K562 (cell line): ENCODE measurements around the gene GATA1. TPM values are rescaled to one million over a fixed set of nuclear protein-coding genes. Genes with fewer than 3 reads are reported as not detected.

Experiments
- AFF1 ChIP-seq, 2 experiments: fragments of 450-650 bp; IDR thresholded peaks; 2 replicates each; pipeline ENCODE4 v1.6.1; 2018; ENCODE audit warnings: mild to moderate bottlenecking in 2 of 2, low read depth in 1 of 2; ENCODE audit not compliant: partially characterized antibody in 2 of 2
- ERF ChIP-seq: fragments of 450-650 bp; formaldehyde crosslinking; IDR thresholded peaks from 2 replicates; pipeline ENCODE4 v1.4.0; 2020; ENCODE audit warnings: mild to moderate bottlenecking, mixed read lengths
- HMBOX1 ChIP-seq: sonication (generic); IDR thresholded peaks from 2 replicates; pipeline ENCODE4 v1.6.1; 2016
- HNRNPLL ChIP-seq: fragments of 200-400 bp; formaldehyde crosslinking; IDR thresholded peaks from 2 replicates; pipeline ENCODE4 v1.6.1; 2017; ENCODE audit warnings: low read length, low read depth, mild to moderate bottlenecking; ENCODE audit not compliant: poor library complexity, severe bottlenecking
- HOXB6 ChIP-seq: fragments of 250-450 bp; sonication (Bioruptor Pico); IDR thresholded peaks from 2 replicates; pipeline ENCODE4 v1.5.1; 2022; ENCODE audit warnings: mild to moderate bottlenecking, borderline replicate concordance
- HSF4 ChIP-seq: fragments of 250-450 bp; sonication (Bioruptor Pico); IDR thresholded peaks from 2 replicates; pipeline ENCODE4 v2.1.2; 2022; ENCODE audit warnings: mild to moderate bottlenecking, moderate library complexity, borderline replicate concordance
- ILF3 ChIP-seq: fragments of 450-650 bp; IDR thresholded peaks from 2 replicates; pipeline ENCODE4 v1.6.1; 2018; ENCODE audit warnings: antibody characterized with exemption, mild to moderate bottlenecking, moderate library complexity, borderline replicate concordance
- MBD2 ChIP-seq: sonication (generic); IDR thresholded peaks from 2 replicates; pipeline ENCODE4 v1.6.1; 2016; ENCODE audit warnings: low read depth, borderline replicate concordance
- MEF2A ChIP-seq: IDR thresholded peaks from 2 replicates; pipeline ENCODE4 v1.6.1; 2011; ENCODE audit warnings: low read depth, mild to moderate bottlenecking, low read length, moderate library complexity; ENCODE audit not compliant: control insufficient read depth
- PTTG1 ChIP-seq: fragments of 450-650 bp; IDR thresholded peaks from 2 replicates; pipeline ENCODE4 v1.6.1; 2016; ENCODE audit warnings: low read depth, mild to moderate bottlenecking, missing genetic modification characterization, missing compliant biosample characterization
- RBFOX2 ChIP-seq: fragments of 200-400 bp; formaldehyde crosslinking; IDR thresholded peaks from 2 replicates; pipeline ENCODE4 v1.6.1; 2017; ENCODE audit warnings: low read depth, mild to moderate bottlenecking, low read length, moderate library complexity
- SIN3A ChIP-seq, 2 experiments: fragments of 150-350 bp in 1 of 2; IDR thresholded peaks; 2 replicates each; pipeline ENCODE4 v1.6.1; 2011 to 2016; ENCODE audit warnings: borderline replicate concordance in 2 of 2, low read depth in 2 of 2, low read length in 2 of 2, mild to moderate bottlenecking in 2 of 2, moderate library complexity in 2 of 2; ENCODE audit not compliant: control insufficient read depth in 1 of 2
- SMAD4 ChIP-seq: fragments of 250-450 bp; sonication (Bioruptor Pico); conservative IDR thresholded peaks from 2 replicates; pipeline ENCODE4 v1.8.0; 2021; ENCODE audit warnings: inconsistent platforms, mild to moderate bottlenecking, moderate library complexity
- U2AF2 ChIP-seq: fragments of 200-400 bp; formaldehyde crosslinking; optimal IDR thresholded peaks from 2 replicates; pipeline ENCODE3; 2017; ENCODE audit warnings: low read depth, mild to moderate bottlenecking, low read length
- ZNF639 ChIP-seq, 2 experiments: fragments of 200-800 bp in 1 of 2; sonication (Bioruptor generic) in 1 of 2; sonication (generic) in 1 of 2; formaldehyde crosslinking in 1 of 2; IDR thresholded peaks in 1 of 2; conservative IDR thresholded peaks in 1 of 2; 2 replicates each; pipeline versions ENCODE4 v1.5.0 to v1.6.1; 2016 to 2020; ENCODE audit warnings: missing compliant biosample characterization in 1 of 2, missing genetic modification characterization in 1 of 2, missing genetic modification reagents in 1 of 2
- ZNF766 ChIP-seq: fragments of 200-800 bp; sonication (Bioruptor generic); conservative IDR thresholded peaks from 2 replicates; pipeline ENCODE4 v1.6.1; 2016; ENCODE audit warnings: missing genetic modification characterization, missing compliant biosample characterization
- polyA plus RNA-seq, 8 experiments: library from polyadenylated mRNA; depleted of rRNA in 4 of 8; stranded (reverse) in 5 of 8; unstranded in 3 of 8; fragments of >200 nt; fragmentation: Nextera tagmentation in 2 of 8; fragmentation: Illumina TruSeq in 1 of 8; extraction: Ambion mirVana in 2 of 8; extraction: Trizol in 1 of 8; gene quantifications; 2 replicates each; pipeline versions ENCODE4 v1.2.1 to v1.2.3, GENCODE V29; 2011 to 2014; ENCODE audit warnings: inconsistent platforms in 1 of 8, missing spikeins in 1 of 8
- total RNA-seq, 7 experiments: library from RNA; depleted of rRNA in 6 of 7; stranded (reverse); fragments of >200 nt in 6 of 7; fragmentation: Illumina TruSeq in 2 of 7; extraction: Trizol in 2 of 7; gene quantifications; 2 replicates each; pipeline versions ENCODE4 v1.2.1 to v1.2.3, GENCODE V29; 2011 to 2021; ENCODE audit warnings: low replicate concordance in 1 of 7
- TF ChIP-seq, protein P1 (sequence below), 3 experiments: IDR thresholded peaks in 2 of 3; conservative IDR thresholded peaks in 1 of 3; 2 replicates each; pipeline ENCODE4 v1.5.1; 2011 to 2012; ENCODE audit warnings: low read length in 3 of 3, mild to moderate bottlenecking in 3 of 3, control low read depth in 2 of 3, improper control_type of control experiment in 1 of 3, inconsistent platforms in 1 of 3, low read depth in 1 of 3, mixed read lengths in 1 of 3, moderate library complexity in 1 of 3; ENCODE audit not compliant: insufficient read depth in 2 of 3

The GATA1 gene
- total and polyA plus RNA-seq, 9 of the 15 experiments (the other 6 are each of a cell fraction or from before 2014, with no cell fraction given), result 11.9 to 291 (median 116) TPM

GRCh38 chrX:48794911-48795515 is 8.6 kb downstream of the GATA1 start (continued):
- TF ChIP-seq SIN3A (IDR thresholded peaks at IDR 0.05; ENCODE audit: borderline replicate concordance in 2 of 2, control insufficient read depth in 1 of 2, low read depth in 2 of 2, low read length in 2 of 2), result no peak
- TF ChIP-seq U2AF2, result no peak
- TF ChIP-seq RBFOX2, result peak; percentile 58; the same call in 1 of the 2 replicates
- peak; percentile 45; the same call in 1 of the 2 replicates for TF ChIP-seq ZNF766 (CRISPR knock-in tag)
- TF ChIP-seq AFF1 (IDR thresholded peaks at IDR 0.05; ENCODE audit: low read depth in 1 of 2, partially characterized antibody in 2 of 2), result no peak
- TF ChIP-seq MEF2A, result no peak
- no peak for TF ChIP-seq HMBOX1
- TF ChIP-seq PTTG1, result no peak
- TF ChIP-seq ZNF639 (CRISPR knock-in tag; conservative IDR thresholded peaks at IDR 0.05 in 1 of 2, IDR thresholded peaks at IDR 0.05 in 1 of 2), result peak in 1 of 2 experiments; percentile 47; a peak in 1 of 4 replicates
- TF ChIP-seq ERF, result no peak
- peak; percentile 74; the same call in 1 of the 2 replicates for TF ChIP-seq SMAD4 (CRISPR knock-in tag)
- TF ChIP-seq HOXB6 (CRISPR knock-in tag), result no peak
- TF ChIP-seq HSF4 (CRISPR knock-in tag), result no peak
- no peak for TF ChIP-seq HNRNPLL
- TF ChIP-seq, protein P1, sequence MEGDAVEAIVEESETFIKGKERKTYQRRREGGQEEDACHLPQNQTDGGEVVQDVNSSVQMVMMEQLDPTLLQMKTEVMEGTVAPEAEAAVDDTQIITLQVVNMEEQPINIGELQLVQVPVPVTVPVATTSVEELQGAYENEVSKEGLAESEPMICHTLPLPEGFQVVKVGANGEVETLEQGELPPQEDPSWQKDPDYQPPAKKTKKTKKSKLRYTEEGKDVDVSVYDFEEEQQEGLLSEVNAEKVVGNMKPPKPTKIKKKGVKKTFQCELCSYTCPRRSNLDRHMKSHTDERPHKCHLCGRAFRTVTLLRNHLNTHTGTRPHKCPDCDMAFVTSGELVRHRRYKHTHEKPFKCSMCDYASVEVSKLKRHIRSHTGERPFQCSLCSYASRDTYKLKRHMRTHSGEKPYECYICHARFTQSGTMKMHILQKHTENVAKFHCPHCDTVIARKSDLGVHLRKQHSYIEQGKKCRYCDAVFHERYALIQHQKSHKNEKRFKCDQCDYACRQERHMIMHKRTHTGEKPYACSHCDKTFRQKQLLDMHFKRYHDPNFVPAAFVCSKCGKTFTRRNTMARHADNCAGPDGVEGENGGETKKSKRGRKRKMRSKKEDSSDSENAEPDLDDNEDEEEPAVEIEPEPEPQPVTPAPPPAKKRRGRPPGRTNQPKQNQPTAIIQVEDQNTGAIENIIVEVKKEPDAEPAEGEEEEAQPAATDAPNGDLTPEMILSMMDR (IDR thresholded peaks at IDR 0.05 in 2 of 3, conservative IDR thresholded peaks at IDR 0.05 in 1 of 3; ENCODE audit: insufficient read depth in 2 of 3, low read depth in 1 of 3, low read length in 3 of 3), result no peak
- no peak for TF ChIP-seq ILF3
- peak; percentile 28; the same call in 1 of the 2 replicates for TF ChIP-seq MBD2
